Measurements from ENCODE around the gene EXO1.

EXO1 gene

GRCh38 chr1:241810769-241811405 lies 37.1 kb upstream of the EXO1 start:
- TF ChIP-seq FOXK2 (IDR thresholded peaks at IDR 0.05): no peak
- no peak for DNase-seq (ENCODE audit: extremely low spot score)
- CTCF ChIA-PET: interaction anchor here (0.7 kb wide), 1 partner anchor 911 kb away, joined by 3 read pairs; no protein-coding TSS in a partner anchor
- POLR2A ChIA-PET: interaction anchor here (1.4 to 1.5 kb wide), 2 partner anchors 36 to 37 kb away, joined by 3 to 4 read pairs; partner anchors contain the start of gene EXO1

- no peak for TF ChIP-seq ZNF384 (IDR thresholded peaks at IDR 0.05)
- TF ChIP-seq L3MBTL2 (conservative IDR thresholded peaks at IDR 0.05): no peak
- TF ChIP-seq SUZ12 (IDR thresholded peaks at IDR 0.05): no peak
- no peak for TF ChIP-seq FOXM1 (IDR thresholded peaks at IDR 0.05; ENCODE audit: borderline replicate concordance)
- TF ChIP-seq LEF1 (IDR thresholded peaks at IDR 0.05; ENCODE audit: borderline replicate concordance): no peak
- TF ChIP-seq ELF4 (IDR thresholded peaks at IDR 0.05): no peak
- TF ChIP-seq SP1 (IDR thresholded peaks at IDR 0.05): no peak
- no peak for TF ChIP-seq FOXA1 (IDR thresholded peaks at IDR 0.05)
- TF ChIP-seq CTBP1 (IDR thresholded peaks at IDR 0.05; ENCODE audit: borderline replicate concordance): no peak
- no peak for TF ChIP-seq ARNT (IDR thresholded peaks at IDR 0.05)
- no peak for TF ChIP-seq TARDBP (IDR thresholded peaks at IDR 0.05)
- no peak for TF ChIP-seq NFRKB (IDR thresholded peaks at IDR 0.05)
- TF ChIP-seq BHLHE40 (IDR thresholded peaks at IDR 0.05; ENCODE audit: borderline replicate concordance): no peak
- TF ChIP-seq HDGF (IDR thresholded peaks at IDR 0.05; ENCODE audit: borderline replicate concordance): no peak
- TF ChIP-seq FOXK2 (IDR thresholded peaks at IDR 0.05): no peak
- TF ChIP-seq PKNOX1 (IDR thresholded peaks at IDR 0.05): no peak
- DNase-seq (ENCODE audit: extremely low spot score): no peak
- ChIA-PET CTCF (no interaction called here), POLR2A (no interaction called here)
These were observed 34.2 kb upstream of the EXO1 start for GRCh38 chr1:241813768-241814320.

- ChIA-PET CTCF (interaction anchor here (1.4 kb wide), 1 partner anchor 9 kb away, joined by 3 read pairs; no protein-coding TSS in a partner anchor), POLR2A (interaction anchor here (1.5 kb wide), 1 partner anchor 32 kb away, joined by 4 read pairs; the partner anchor contains the start of gene EXO1)
- TF ChIP-seq ARNT (IDR thresholded peaks at IDR 0.05): no peak
These were observed 32.0 kb upstream of the EXO1 start for GRCh38 chr1:241816008-241816407.

GRCh38 chr1:241817331-241817792 lies 30.6 kb upstream of the EXO1 start:
- no peak for TF ChIP-seq FOXM1 (IDR thresholded peaks at IDR 0.05; ENCODE audit: borderline replicate concordance)
- no peak for TF ChIP-seq FOXA1 (IDR thresholded peaks at IDR 0.05)
- TF ChIP-seq FOXK2 (IDR thresholded peaks at IDR 0.05): no peak
- TF ChIP-seq CTBP1 (IDR thresholded peaks at IDR 0.05; ENCODE audit: borderline replicate concordance): no peak
- TF ChIP-seq ELF4 (IDR thresholded peaks at IDR 0.05): no peak
- TF ChIP-seq L3MBTL2 (conservative IDR thresholded peaks at IDR 0.05): no peak
- no peak for TF ChIP-seq HDGF (IDR thresholded peaks at IDR 0.05; ENCODE audit: borderline replicate concordance)
- no peak for TF ChIP-seq NFRKB (IDR thresholded peaks at IDR 0.05)
- TF ChIP-seq LEF1 (IDR thresholded peaks at IDR 0.05; ENCODE audit: borderline replicate concordance): no peak
- TF ChIP-seq ZNF384 (IDR thresholded peaks at IDR 0.05): no peak
- no peak for TF ChIP-seq PKNOX1 (IDR thresholded peaks at IDR 0.05)
- no peak for TF ChIP-seq SUZ12 (IDR thresholded peaks at IDR 0.05)
- TF ChIP-seq SP1 (IDR thresholded peaks at IDR 0.05): no peak
- TF ChIP-seq BHLHE40 (IDR thresholded peaks at IDR 0.05; ENCODE audit: borderline replicate concordance): no peak
- no peak for TF ChIP-seq ARNT (IDR thresholded peaks at IDR 0.05)
- no peak for TF ChIP-seq TARDBP (IDR thresholded peaks at IDR 0.05)
- CTCF ChIA-PET: no interaction called here
- POLR2A ChIA-PET: interaction anchor here (1.5 kb wide), 1 partner anchor 30 kb away, joined by 4 read pairs; the partner anchor contains the start of gene EXO1
- DNase-seq (ENCODE audit: extremely low spot score): no peak

More at GRCh38 chr1:241816008-241816407, 32.0 kb upstream of the EXO1 start:
- DNase-seq (ENCODE audit: extremely low spot score): no peak

GRCh38 chr1:241817956-241818612 lies 29.9 kb upstream of the EXO1 start:
- DNase-seq (ENCODE audit: extremely low spot score): no peak
- no peak for TF ChIP-seq FOXK2 (IDR thresholded peaks at IDR 0.05)
- no peak for TF ChIP-seq SP1 (IDR thresholded peaks at IDR 0.05)
- CTCF ChIA-PET: no interaction called here

GRCh38 chr1:241819340-241819866 lies 28.6 kb upstream of the EXO1 start:
- ChIA-PET CTCF (no interaction called here), POLR2A (no interaction called here)
- no peak for DNase-seq (ENCODE audit: extremely low spot score)
- TF ChIP-seq HDGF (IDR thresholded peaks at IDR 0.05; ENCODE audit: borderline replicate concordance): no peak
- no peak for TF ChIP-seq FOXK2 (IDR thresholded peaks at IDR 0.05)
- no peak for TF ChIP-seq ZNF384 (IDR thresholded peaks at IDR 0.05)
- no peak for TF ChIP-seq TARDBP (IDR thresholded peaks at IDR 0.05)
- TF ChIP-seq ARNT (IDR thresholded peaks at IDR 0.05): no peak
- TF ChIP-seq L3MBTL2 (conservative IDR thresholded peaks at IDR 0.05): no peak
- TF ChIP-seq ELF4 (IDR thresholded peaks at IDR 0.05): no peak
- TF ChIP-seq SP1 (IDR thresholded peaks at IDR 0.05): no peak
- TF ChIP-seq SUZ12 (IDR thresholded peaks at IDR 0.05): no peak
- TF ChIP-seq NFRKB (IDR thresholded peaks at IDR 0.05): no peak
- TF ChIP-seq FOXM1 (IDR thresholded peaks at IDR 0.05; ENCODE audit: borderline replicate concordance): no peak
- no peak for TF ChIP-seq CTBP1 (IDR thresholded peaks at IDR 0.05; ENCODE audit: borderline replicate concordance)
- no peak for TF ChIP-seq BHLHE40 (IDR thresholded peaks at IDR 0.05; ENCODE audit: borderline replicate concordance)
- TF ChIP-seq LEF1 (IDR thresholded peaks at IDR 0.05; ENCODE audit: borderline replicate concordance): no peak
- TF ChIP-seq PKNOX1 (IDR thresholded peaks at IDR 0.05): no peak
- no peak for TF ChIP-seq FOXA1 (IDR thresholded peaks at IDR 0.05)

More at GRCh38 chr1:241817956-241818612, 29.9 kb upstream of the EXO1 start:
- POLR2A ChIA-PET: no interaction called here
